HG03039 (cell line): Measurements from ENCODE around the gene ERICH6B.

Source experiments
- ATAC-seq: cut with Tn5 transposase; IDR thresholded peaks from one replicate; pipeline ENCODE4 v1.9.1; 2021; ENCODE audit warnings: mild to moderate bottlenecking, moderate library complexity; ENCODE audit not compliant: unreplicated experiment

ERICH6B gene

GRCh38 chr13:45602183-45603170 lies 13.1 kb downstream of the ERICH6B start:
- ATAC-seq, result no peak

- ATAC-seq, result no peak
Observed at GRCh38 chr13:45601680-45602079, 13.9 kb downstream of the ERICH6B start.

DNA sequence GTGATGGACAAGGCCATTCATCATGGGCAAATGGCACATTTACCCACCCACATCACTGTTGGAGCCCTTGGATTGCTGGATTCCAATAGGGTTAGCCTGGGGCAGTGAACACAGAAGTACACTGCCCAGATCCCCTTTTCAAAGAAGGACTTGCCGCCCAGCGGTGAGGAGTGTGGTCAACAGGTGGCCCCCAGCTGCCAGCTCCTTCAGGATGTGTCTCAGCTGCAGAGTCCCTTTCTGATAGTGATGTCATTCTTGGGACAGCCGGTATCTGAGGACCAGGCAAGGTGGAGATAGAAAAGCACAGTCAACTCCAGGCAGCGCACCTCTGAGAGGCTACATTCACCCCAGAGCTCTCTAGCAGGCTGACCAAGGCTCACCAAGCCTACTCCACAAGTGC lies 16.9 kb downstream of the ERICH6B start:
- no peak for ATAC-seq

- ATAC-seq, result no peak
Observed at GRCh38 chr13:45596800-45597475, 18.6 kb downstream of the ERICH6B start.

DNA sequence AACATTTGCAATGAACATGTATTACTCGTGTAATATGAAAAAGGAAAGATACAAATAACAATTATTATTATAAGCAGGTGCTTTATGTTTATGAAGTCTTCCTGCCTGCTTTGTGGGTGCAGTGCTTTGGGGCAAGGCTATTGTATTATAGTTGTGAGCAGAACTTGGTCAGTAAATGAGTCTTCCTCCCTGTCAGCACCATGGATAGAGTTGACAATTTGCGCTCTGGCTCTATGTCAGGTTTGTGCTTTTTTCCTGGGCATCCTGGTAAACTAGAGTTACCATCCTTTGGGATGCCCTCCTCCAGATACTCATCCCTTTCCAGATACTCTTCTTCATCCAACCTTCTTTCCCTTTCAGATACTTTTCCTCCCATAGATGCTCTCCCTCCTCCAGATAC lies 19.6 kb downstream of the ERICH6B start:
- ATAC-seq, result no peak

DNA sequence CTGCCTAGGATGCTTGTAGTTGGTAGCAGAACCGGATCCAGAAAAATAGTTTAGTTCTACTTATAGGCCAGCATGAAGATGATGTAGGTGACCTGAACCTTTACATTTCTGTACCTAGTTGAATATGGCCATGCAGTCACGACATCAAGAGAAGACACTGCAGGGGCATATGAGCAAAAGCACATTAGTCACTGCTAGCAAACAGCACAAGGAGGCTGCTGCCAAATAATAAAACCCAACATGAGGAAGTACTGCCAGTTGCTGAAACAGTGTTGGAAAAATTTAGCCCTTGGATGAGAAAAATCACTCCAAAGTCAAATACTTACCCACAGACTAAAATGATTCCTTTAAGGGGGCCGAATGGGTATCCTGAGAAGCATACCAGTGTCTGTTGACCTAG lies 20.8 kb downstream of the ERICH6B start:
- no peak for ATAC-seq

DNA sequence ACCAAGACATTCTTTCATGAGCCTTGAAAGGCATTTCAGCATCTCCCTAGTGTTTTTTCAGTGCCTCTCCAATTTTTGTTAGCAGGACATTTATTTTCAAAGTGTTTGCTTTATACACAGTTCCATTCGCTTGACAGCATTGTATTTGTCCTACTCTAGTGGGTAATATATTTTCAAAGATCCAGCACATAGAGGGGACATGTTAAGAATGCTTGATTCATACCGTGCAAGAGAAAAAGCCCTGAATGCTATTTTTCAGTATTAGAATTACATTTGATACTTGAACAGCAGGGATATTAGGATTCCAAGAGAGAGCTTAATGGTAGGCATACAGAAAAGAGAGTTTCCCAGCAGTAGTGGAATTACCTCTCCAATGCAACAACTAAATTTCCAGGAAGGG lies 21.3 kb downstream of the ERICH6B start:
- ATAC-seq, result no peak

DNA sequence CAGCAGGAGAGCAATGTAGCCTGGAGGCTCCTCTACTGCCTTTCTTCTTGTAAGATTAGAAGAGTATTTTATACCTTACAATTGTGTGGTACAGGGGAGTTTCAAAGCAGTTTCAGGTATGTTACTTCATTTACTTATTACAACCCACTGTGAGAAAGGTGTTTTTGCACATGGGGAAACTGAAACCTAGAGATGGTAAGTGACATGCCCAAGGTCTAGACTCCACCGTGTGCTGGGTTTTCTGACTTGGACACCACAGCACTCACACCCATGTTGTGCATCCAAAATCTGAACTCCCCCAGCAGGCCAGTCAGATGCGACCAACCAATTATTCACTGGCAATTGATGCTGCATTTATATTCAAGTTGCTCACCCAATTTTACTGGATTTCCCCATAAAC lies 22.8 kb downstream of the ERICH6B start:
- no peak for ATAC-seq

DNA sequence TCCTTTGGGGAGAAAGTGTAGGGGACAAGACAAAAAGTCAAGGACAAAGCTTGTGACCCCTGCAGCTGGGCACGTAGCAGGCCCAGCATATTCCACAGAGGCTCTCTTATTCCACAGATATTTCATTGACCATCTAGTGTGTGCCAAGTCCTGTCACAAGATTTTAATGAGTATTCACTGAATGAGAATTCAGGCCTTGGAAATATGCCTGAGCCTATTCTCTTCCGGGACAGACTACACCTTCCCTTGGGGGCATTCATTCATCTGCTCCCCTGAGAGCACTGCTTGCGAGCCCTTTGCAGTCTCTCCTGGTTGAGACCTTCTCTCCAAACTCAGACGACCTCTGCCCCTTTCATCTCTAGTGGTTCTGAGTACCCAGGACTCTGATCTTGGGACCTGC lies 25.5 kb downstream of the ERICH6B start:
- no peak for ATAC-seq

- ATAC-seq, result no peak
Observed at GRCh38 chr13:45587897-45588296, 27.6 kb downstream of the ERICH6B start.

GRCh38 chr13:45584816-45585215 lies 30.7 kb downstream of the ERICH6B start:
- no peak for ATAC-seq

DNA sequence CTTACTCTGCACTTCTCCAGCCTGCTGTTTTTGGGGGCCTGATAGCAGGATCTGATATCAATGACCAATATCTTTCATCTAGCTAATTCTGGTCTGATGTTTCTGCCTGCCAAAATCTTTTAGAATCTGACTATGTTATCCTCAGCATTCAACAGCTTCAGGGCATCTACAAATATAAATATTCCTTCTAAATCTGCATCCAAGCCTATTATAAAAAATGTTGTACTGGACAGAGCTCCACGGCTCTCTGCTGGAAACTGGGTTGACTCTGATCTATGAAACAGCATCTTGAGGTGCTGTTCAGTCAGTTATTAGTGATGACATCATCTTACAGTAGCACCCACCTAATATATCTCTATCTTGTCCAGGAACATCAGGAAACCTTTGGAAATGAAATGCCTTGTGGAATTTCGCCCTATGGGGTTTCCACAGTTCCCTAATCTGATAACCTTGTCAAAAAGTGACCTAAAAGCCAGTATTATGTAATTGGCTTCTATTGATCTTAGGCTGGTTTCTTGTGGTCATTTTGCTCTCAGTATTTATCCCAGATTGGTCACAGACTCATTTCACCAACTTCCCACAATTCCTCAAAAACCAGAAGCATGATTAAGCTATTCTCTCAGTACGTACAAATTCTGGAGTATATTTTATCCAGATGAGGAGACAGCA lies 33.0 kb downstream of the ERICH6B start:
- no peak for ATAC-seq

DNA sequence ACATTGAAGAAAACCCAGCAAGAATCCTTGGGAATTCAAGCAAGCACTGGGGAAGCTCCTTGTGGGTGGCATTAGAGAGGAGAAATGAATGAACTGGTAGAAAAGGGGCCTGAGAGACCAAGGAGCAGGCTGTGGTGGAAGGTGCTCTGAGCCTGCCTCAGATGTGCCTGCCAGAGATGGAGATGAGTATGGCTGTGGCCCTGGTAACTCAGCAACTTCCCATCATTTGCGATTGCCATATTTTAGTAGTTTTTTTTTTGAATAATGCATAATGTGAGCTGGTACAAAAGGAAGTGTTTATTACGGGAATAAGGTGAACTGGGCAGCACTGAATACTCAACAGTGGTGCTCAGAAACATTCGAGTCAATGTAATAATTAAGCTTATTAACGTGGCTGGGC lies 39.1 kb downstream of the ERICH6B start:
- no peak for ATAC-seq

GRCh38 chr13:45575830-45576180 lies 39.7 kb downstream of the ERICH6B start:
- ATAC-seq, result no peak

- ATAC-seq, result no peak
Observed at GRCh38 chr13:45575146-45575829, 40.3 kb downstream of the ERICH6B start.

- ATAC-seq, result no peak
Observed at GRCh38 chr13:45565331-45565730, 50.2 kb downstream of the ERICH6B start.

- no peak for ATAC-seq
Observed at GRCh38 chr13:45564133-45564776, 51.3 kb downstream of the ERICH6B start.

DNA sequence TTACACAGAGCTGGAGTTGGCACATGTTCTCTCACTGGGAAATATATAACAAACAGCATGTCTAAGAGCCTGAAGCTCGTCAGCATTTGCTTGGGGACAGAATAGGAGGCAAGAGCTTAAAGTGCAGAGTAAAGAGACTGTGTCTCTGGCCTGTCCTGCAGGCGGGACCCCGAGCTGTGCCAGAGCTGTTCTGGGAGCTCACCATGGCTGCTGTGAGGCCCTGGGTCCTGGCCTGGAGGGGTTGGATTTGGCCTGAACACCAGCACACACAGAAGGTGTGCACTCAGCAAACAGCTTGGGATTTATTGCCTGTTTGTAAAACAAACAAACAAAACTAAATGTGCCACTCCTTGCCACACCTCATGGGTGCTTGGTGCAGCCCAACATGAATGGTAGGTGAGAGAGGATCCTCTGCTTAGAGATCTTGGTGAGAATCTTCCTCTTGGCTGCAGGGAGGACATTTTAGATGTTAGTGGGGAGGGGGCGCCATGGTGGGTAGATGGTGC lies 60.9 kb downstream of the ERICH6B start:
- ATAC-seq, result no peak

- no peak for ATAC-seq
Observed at GRCh38 chr13:45548281-45548680, 67.3 kb downstream of the ERICH6B start.

- no peak for ATAC-seq
Observed at GRCh38 chr13:45546410-45546765, 69.2 kb downstream of the ERICH6B start.
